DMS 273 (cell line): ENCODE measurements around the gene LYPD6.

ENCODE experiments used
- DNase-seq: peaks from one replicate; lab custom pipeline; 2025; ENCODE audit not compliant: unreplicated experiment; lab: John Stamatoyannopoulos, UW

Gene LYPD6

DNA sequence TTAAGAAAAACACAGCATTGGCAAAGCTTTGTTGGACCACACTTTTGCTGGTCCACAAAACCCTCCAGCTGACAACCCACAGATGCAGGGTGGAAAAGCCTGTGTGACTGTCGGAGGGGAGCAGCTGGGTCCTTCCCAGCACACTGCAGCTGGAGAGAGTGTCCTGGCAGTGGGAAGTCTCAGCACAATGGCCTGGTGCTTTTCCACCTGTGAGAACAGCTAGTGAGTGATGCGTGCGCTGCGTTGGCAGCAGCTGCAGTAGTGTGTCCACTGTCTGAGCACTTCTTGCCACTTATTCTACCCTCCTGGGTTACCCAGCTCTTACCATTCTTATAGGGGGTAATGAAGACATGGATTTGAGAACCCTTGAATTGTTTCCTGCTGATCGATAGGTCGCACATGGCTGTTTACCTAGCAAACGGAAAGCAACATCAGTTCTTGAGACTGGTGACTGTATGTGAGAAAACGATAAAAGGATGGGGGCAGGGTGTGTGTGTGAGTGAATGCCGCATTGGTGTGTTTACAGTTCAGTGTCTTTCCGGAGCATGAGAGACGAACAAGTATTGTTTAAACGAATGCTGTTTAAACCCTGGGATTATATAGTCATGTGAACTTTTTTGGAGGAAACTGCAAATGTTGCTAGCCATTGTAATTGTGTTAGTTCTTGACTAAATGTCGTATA is 69.7 kb downstream of the LYPD6 start:
- no peak for DNase-seq

DNA sequence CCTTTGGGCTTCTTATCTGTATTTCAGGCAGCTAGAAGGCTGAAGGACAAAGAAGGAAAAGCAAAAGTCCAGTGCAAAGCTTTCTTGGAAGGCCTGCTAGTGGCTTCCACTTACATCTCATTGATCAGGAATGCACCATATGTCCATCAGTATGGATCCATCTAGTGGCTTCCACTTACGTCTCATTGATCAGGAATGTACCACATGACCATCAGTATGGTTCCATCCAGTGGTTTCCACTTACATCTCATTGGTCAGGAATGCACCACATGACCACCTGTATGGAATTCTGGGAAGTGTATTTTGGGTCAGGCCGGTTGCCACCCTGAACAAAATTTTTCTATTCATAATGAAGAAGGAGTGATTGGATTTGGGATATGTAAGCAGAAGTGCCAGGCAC is 70.6 kb downstream of the LYPD6 start:
- no peak for DNase-seq

DNA sequence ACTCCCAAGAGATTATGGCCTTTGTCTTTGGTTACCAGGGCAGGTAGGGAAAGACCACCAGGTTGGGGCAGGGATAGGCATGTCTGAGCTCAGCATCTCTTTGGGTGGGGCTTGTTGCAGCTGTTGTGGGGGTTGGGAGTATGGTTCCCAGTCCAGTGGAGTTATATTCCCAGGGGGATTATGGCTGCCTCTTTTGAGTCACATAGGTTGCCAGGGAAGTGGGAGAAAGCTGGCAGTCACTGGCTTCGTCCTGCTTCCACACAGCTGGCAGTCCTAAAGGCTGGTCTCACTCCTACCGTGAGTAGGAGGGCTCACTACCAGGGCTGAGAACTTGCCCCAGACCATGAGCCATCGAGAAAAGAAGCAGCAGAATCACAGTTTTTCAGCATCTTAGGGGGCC is 79.1 kb downstream of the LYPD6 start:
- DNase-seq = no peak

- no peak for DNase-seq
Measured at GRCh38 chr2:149410701-149411484, 80.5 kb downstream of the LYPD6 start.

- no peak for DNase-seq
Measured at GRCh38 chr2:149413487-149413886, 83.1 kb downstream of the LYPD6 start.

DNA sequence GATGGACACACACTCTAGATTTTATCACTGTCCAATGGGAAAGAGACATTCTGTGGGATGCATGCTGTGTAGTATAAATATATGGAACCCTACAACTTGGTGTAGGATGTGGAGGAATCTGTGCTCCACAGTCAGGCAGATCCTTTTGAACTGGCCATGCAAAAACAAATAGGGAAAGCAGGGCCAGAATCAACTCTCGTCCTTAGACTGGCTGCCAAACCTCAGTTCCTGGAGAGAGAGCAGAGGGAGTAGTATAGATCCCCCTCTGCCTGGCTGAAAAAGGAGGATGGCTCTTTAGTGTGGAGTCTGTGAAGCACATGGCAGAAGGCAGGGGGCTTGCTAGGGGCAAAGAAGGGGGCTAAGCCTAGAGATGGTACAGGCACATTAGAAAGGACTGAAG is 84.7 kb downstream of the LYPD6 start:
- DNase-seq = no peak

DNA sequence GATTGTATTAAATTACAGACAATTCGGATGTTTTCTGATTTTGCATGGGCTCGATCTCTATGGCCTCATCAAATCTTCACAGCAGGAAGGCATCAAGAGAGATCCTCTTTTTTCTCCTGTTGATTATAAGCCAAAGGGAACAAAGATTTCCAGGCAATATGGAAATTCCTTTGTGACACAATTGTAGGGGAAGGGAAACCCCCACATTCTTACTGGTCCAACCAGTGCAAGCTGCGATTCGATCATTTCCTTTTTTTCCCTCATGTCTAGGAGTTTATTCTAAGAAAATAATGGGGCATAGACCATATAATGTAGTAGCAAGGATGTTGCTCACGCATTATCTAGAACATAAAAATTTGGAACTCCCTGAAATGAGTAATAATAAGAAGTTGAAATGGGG is 87.7 kb downstream of the LYPD6 start:
- DNase-seq = no peak

GRCh38 chr2:149420053-149420963 is 89.9 kb downstream of the LYPD6 start:
- DNase-seq = no peak

- no peak for DNase-seq
Measured at GRCh38 chr2:149421791-149422190, 91.4 kb downstream of the LYPD6 start.

DNA sequence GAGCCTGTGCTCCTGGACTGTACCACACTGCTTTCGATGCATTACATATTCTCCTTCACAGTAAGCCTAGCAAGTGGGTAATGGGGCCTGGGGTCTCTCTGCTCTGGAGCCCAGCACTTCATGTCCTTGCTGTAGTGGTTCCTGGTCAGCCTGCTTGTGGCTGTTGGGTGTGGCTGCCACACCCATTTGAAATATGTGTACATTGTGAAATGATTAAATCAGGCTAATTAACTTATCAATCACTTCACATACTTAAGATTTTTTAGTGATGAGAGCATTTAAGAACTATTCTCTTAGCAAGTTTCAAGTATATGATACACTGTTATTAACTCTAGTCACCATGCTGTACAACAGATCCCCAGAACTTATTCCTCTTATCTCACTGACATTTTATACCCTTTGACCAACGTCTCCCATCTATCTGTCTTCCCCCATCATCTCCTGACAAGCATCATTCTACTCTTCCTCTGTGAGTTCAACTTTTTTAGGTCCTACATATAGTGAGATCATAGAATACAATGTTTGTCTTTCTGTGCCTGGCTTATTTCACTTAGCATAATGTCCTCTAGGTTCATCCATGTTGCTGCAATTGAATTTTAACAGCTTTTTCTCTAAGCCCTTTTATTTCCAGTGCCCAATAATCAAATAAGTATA is 92.1 kb downstream of the LYPD6 start:
- DNase-seq = no peak

- no peak for DNase-seq
Measured at GRCh38 chr2:149422991-149423338, 92.6 kb downstream of the LYPD6 start.

DNA sequence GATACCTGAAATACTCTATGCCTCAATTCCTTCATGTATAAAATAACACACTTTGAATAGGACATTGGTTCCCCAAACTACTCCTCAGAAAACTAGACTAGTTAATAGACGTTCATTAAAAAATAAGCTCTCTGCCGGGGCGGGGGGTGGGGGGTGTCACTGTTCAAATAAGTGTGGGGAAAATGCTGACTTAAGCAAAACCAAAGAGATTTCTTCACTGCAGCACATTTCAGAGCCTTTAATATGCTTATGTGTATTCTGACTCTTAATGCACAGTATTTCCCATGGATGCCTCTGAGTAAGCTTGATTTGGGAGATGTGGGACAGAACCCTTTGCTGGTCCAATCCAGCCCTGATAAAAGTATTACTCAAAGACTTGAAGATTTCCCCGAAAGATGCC is 93.2 kb downstream of the LYPD6 start:
- DNase-seq = no peak

- DNase-seq = no peak
Measured at GRCh38 chr2:149427387-149427786, 97.0 kb downstream of the LYPD6 start.

DNA sequence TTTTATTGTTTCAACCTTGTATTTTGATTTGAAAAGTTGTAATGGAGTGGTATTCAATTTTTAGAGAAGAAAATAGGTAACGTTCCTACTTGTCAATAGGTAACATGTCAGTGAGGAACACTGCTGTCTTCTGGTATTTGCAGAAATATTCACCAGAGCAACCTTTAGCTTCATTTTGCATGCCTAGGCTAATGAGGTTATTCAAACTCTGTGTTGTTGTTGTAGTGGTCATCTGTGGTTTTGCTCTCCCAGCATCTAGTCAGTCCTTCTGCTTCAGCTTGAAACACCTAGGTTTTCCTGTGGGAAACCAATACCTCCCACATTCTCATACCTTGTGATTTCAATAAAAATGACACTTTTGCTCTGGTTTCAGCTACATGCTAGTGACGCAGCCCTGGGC is 98.4 kb downstream of the LYPD6 start:
- no peak for DNase-seq

DNA sequence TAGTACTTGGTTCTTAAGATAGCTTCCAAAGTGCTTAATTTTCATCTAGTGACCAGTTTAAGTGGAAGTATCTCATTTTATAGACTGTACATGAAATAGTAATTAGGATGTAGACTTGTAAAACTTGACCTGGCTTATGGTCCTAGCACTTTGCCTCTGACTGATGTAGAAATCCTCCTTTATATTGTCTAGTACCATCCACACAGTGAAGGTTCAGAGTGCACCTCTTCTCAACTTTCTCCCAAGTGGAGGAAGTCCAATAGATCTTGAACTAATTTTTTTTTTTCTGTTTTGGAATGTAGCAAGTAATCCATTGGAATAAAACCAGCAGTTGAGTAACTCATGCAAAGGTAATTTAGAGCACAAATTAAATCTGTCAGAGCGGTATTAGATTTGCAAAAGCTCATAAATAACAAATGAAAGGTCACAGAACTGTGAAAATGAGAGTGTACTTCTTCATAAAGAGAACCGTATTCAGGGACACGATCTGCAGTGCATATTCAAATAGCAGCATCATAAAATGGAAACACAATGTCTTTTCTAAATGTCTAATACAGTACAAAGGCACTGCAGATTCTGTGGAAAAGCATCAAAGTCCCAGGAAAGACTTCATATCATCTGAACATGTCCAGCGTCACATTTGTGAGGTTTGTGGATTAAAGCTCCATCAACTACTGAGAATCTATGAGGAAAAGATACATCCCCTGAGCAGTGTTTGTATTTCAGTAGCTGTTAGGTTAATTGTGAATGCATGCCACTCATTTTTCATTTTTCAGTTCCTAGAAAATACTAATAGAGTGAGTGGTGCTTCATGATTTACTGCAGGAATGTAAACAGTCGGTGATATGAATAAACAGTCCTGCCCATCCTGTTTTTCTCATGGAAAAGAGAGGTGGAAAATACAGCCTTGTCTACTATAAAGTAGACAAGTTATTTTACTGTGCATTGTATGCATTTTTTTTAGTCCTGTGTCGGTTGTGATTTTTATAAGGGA is 100.7 kb downstream of the LYPD6 start:
- DNase-seq = no peak

DNA sequence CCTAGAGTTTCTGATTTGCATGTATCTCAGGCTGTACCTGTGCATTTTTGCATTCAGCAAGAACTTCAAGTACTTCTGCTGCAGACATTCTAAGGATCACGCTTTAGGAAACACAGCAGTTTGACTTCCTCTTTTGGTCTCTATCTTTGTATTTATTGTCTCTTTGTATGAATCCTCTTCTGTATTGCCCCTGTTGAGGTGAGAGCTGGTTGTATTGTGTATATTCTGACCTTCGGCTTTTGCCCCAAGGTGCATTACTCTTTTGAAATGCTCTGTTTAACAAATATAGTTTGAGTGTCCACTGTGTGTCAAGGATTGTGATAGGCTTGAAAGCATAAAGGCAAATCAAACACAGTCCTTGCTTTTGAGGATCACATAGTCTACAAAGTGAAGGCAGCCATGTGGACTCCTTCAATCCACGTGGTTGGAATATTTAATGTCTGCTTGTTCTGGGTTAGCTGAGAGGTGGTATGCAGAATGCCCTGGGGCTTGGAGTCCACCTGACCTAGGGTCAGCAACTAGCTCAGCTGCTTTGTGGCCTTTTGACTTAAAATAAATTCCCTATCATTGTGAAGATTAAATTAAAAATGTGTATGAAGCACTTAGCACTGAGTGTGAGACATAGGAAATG is 108.1 kb downstream of the LYPD6 start:
- no peak for DNase-seq

DNA sequence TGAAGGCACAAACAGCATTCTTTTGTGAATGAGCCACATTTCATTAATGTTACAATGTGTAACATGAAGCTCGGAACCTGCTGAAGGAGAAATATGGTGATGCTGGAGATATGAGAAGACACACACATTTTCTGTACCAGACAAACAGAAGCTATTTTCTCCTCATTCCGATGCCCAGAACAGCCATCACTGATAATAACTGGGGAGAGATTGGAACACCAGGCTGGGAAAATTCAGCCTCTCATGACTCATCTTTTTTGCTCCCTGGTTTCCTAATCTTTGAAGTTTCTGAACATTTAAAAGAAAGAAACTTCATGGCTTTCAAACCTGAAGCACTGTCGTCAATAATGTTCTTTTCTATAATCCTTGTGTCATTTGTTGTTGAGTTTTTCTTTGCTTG is 110.9 kb downstream of the LYPD6 start:
- no peak for DNase-seq

DNA sequence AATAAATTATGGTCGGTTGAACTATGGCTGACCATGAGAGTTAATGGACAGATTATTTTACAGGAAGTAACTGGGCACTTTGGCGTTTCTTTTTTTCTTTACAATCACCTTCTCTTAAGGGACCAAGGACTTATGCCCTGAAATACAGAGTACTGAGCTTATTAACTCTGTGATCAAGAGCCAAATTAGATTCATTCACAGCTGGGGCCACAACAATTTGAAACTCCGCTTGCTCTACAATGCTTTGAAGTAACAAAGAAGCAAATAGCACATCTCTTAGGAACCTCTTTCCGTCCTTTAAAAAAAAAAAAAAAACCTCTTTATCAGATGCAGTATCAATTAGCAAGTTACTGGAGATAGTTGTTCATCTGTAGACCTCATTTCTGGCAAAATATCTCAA is 112.0 kb downstream of the LYPD6 start:
- no peak for DNase-seq

DNA sequence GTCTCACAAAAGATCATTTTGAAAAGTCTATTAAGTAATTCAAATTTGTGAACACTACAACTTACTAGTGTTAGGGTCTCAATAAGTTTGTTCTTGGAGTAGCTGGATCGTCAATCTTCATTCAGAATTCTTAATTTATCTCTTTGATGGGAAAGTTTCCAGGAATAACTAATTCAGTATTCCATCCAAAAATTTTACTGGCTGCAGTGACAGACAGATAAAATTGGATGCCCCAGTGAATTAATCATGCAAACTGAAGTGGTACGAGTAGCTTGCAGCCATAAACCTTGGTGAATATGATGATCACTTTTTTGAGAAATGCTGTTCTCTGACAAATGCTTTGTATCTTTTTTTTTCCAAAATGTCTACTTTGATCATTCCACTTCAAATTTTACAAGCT is 112.8 kb downstream of the LYPD6 start:
- no peak for DNase-seq

- peak; percentile 11 for DNase-seq
Measured at GRCh38 chr2:149446748-149447147, 116.4 kb downstream of the LYPD6 start.
